Measurements from ENCODE around the gene THY1.
"Not testable (repeated sequence)": the region's sequence is repeated elsewhere in the genome, so short reads cannot be mapped to it uniquely, and the experiment has no call there.

The THY1 gene

DNA sequence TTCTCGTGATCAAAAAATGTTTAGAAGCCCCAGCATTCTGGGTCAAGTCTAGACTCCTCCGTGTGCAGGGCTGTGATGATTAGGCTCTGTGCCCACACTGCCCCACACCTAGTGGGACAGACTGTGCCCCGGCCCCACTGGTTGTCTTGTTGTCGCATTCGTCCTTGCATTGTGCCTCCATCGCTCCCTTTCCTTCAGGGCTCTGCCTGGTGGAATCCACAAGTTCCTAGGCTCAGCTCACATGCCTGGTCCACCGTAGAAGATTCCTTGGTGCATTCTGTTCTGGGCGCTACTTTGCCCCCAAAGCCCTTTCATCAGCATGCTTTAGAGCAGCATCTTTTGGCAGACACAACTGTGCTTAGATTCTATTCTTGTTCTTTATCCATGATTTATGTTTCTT, 23.5 kb upstream of the THY1 start:
- in situ Hi-C loops (cut with MboI; ENCODE audit: low sequenced_read_pairs): no loop called here

DNA sequence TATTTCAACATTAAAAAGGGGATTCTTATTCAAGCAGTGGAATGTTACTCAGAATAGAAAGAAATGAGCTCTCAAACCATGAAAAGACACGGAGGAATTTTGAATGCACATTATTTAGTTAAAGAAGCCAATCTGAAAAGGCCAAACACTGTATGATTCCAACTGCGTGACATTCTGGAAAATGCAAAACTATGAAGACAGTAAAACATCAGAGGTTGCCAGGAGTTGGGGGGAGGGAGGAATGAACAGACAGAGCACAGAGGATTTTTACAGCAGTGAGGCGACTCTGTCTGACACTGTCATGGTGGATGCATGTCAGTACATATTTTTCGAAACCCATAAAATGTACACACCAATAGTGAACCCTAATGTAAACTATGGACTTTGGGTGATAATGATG, 22.9 kb upstream of the THY1 start:
- in situ Hi-C loops (cut with MboI; ENCODE audit: low sequenced_read_pairs): no loop called here

DNA sequence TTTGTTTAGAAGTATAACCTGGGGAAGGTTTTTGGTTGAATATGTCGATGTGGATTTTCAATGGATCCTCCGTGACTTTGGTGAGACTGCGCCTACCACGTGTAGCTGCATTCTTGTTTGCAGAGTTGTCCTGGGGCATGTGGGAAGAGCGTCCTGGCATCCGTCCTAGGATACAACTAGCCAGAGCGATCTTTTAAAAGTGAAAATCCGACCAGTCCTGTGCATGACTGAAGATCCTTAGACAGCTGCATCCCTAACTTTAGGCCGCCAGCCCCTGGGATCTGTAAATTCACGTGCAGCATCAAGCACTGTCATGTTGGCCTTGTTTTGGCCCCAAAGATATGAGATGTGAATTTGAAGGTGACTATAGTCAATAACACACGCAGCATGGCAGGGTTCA, 22.4 kb upstream of the THY1 start:
- in situ Hi-C loops (cut with MboI; ENCODE audit: low sequenced_read_pairs): no loop called here

DNA sequence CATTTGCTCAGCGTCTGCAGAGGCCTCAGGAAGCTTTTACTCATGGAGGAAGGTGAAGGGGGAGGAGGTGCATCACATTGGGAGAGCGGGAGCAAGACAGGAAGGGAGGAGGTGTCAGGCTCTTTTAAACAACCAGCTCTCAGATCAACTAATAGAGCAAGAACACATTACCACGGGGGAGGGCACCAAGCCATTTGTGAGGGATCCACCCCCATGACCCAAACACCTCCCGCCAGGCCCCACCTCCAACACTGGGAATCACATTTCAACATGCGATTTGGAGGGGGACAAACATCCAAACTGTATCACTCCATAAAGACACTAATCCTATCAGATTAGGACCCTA, 18.9 kb upstream of the THY1 start:
- in situ Hi-C loops (cut with MboI; ENCODE audit: low sequenced_read_pairs): no loop called here

DNA sequence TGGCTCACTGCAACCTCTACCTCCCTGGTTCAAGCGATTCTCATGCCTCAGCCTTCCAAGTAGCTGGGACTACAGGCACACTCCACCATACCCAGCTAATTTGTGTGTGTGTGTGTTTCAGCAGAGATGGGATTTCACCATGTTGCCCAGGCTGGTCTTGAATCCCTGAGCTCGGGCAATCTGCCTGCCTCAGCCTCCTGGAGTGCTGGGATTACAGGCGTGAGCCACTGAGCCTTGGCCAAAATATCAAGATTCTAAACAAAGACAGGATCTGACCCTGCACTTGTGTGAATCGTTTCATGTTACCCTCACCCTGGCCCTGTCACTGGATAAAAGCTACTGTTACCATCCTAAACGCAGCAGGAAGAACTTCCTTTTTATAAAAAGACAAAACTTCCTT, 15.6 kb upstream of the THY1 start:
- in situ Hi-C loops (cut with MboI; ENCODE audit: low sequenced_read_pairs): no loop called here

DNA sequence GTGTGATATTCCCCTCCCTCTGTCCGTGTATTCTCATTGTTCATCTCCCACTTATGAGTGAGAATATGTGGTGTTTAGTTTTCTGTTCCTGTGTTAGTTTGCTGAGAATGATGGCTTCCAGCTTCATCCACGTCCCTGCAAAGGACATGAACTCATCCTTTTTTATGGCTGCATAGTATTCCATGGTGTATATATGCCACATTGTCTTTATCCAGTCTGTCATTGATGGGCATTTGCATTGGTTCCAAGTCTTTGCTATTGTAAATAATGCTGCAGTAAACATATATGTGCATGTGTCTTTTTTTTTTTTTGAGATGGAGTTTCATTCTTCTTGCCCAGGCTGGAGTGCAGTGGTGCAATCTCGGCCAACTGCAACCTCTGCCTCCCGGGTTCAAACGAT, 14.5 kb upstream of the THY1 start:
- in situ Hi-C loops (cut with MboI; ENCODE audit: low sequenced_read_pairs): not testable (repeated sequence)

DNA sequence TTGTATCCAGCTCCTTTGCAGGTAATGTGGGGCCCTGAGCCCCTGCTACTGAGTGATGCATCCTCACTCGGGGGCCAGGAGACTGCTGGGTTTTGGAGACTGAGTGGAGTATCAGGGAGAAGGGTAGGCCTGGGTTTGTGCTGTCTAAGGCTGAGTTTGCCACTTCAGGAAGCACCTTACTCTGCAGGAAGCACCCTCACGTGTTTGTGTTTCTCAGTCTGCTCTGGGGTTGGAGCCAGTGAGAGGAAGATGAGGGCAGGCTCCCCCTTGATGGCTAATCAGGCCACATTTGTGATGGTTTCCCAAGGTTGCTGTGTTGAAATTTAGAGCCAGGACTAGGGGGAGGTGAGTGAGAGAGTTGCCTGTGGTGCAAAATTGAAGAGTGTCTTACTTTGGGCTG, 13.7 kb upstream of the THY1 start:
- in situ Hi-C loops (cut with MboI; ENCODE audit: low sequenced_read_pairs): no loop called here

DNA sequence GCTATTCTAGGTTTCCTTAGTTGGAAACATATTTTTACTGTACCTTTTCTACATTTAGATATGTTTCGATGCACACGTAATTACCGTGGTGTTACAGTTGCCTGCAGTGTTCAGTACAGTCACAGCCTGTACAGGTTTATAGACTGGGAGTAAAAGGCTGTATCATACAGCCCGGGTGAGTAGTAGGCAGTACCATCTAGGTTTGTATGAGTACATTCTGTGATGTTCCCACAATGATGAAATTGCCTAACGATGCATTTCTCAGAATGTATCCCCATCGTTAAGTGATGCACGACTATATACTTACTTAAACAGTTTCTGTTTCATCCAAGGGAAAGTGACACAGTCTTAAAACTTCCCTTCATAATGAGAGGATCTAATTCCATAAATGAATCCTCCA, 13.1 kb upstream of the THY1 start:
- in situ Hi-C loops (cut with MboI; ENCODE audit: low sequenced_read_pairs): no loop called here

DNA sequence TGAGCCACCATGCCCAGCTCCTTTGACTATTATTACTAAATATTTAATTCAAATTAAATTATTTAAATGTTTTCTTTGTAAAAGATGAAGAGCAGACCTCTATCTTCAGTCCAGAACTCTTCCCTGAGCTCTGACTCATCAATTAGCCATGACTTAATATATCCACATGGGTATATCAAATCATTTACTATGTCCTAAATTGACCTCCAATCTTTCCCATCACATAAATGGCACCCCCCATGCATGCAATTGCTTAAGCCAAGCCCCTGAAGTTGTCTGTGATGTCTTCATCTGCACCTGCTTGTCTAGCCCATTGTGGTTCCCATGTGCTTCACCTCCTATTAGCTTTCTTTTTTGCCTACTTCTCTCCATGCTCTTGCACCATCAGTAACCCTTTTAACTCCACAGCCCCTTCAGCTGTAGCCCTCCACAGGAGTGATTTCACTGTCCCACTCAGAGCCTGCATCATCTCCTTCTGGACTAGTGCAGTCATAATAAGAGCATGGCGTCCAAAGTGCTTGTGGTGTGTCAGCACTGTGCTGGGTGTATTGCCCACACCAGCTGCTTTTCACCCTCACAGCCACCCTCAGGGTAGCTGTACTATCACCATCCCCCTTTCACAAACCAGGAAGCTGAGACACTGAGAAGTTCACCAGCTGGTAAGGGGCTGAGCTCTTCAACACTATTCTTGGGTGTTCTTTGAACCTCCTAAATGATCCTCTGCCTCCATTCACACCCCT, 11.8 kb upstream of the THY1 start:
- in situ Hi-C loops (cut with MboI; ENCODE audit: low sequenced_read_pairs): no loop called here

DNA sequence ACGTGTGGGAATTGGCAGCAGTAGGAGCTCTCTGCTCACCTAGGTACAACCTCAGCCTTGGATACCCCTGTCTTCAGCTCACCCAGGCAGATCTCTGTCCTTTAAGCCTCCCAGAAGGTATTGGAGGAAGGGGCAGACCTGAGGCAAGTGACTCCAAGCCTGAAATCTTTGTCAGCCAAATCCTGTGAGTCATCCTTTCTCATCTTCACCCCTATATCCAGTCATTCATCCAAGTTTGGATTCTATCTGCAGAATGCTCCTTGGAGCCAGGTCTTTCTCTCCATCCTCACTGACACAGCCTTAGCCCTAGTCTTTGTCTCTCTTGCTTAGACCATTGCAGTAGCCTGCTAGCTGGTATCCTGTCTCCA, 10.4 kb upstream of the THY1 start:
- in situ Hi-C loops (cut with MboI; ENCODE audit: low sequenced_read_pairs): no loop called here

DNA sequence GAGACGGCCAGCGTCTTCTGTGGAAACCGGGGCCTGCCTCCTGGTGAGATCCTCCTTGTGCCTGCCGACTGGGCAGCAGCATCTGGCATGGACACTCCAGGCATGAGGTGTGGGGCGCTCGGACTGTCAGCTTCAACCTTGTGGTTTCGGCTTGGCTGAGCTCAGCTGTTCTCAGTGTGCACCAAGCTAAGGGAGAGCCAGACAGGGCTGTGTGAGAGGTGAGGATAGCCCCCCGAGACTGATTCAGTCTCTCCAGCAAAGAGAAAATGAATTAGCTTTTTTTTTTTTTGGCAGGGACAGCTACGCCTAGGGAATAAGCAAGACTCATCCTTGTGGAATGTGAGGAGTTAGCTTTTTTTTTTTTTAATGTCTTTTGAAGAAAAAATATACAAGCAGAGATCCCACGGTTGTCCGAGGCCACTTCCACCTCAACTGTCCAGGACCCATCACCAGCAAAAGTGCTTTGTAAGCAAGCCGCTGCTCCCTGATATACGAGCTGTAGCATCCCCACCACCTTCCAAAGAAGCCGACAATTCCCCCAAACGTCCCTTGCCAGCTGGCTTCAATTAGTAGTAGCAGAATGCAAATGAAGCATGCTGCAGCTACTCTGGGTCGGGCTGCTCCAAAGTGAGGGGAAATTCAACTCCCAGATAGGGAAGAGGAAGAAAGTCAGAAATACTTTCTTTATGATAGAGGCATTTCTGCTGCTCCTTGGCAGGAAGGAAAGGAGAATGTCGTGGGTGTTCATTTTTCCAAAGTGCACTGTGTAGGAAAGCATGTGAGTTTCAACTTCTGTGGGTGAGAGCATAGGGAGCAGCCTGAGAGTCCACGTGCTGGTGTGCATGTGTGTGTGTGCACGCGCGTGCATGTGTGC, 9.7 kb upstream of the THY1 start:
- in situ Hi-C loops (cut with MboI; ENCODE audit: low sequenced_read_pairs): no loop called here

DNA sequence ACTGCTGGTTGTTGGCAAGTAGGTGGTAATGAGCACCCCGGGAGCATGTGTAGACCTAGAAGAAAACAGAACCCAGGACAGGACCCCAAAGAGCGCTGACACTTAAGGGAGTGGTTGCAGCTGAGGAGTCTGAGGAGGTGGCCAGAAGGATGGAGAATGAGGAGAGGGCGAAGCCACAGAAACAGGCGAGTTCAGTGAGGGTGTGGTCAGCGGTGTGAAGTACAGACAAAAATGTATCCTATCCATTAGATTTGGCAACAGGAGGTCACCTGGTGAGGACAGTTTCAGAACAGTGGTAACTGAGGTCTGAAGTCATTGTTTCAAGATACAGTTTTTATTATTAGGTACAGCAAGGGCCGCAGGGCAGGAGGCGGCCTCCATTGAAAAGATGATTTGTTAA, 8.6 kb upstream of the THY1 start:
- in situ Hi-C loops (cut with MboI; ENCODE audit: low sequenced_read_pairs): no loop called here

DNA sequence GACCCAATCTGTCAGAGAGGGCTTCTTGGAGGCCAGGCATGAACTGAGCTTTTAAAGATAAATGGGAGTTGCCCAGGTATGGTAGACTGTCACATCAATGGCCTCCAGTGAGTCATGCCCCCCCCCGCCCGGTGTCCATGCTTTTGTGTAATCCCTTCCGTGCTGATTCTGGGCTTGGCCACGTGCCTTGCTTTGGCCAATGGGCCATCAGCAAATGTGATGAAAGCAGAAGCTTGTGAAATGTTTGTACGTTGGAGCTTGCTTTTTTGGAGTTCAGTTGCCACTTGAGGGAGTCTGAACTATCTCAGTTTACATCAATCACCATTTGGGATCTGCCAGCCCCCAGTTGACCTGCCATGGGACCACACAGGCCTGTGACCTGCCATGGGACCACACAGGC, 4.3 kb upstream of the THY1 start:
- in situ Hi-C loops (cut with MboI; ENCODE audit: low sequenced_read_pairs): no loop called here

DNA sequence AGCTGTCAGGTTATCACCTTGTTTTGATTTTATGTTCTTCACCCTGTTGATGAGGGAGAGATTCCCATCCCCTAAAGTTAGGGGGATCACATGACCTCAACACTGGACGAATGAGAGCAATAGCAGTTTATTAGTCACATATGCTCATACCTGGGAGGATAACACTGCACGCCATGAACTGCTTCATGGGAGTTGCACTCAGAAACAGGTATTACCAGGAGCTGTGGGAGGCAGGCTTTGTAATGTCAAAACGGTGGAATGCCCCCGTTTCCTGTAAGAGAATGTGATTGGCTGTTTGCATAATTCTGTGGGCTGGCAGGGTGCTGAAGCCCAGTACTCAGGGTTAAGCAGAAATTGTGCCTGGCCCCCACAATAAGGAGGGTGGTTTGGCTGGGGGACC, 3.2 kb upstream of the THY1 start:
- in situ Hi-C loops (cut with MboI; ENCODE audit: low sequenced_read_pairs): no loop called here

DNA sequence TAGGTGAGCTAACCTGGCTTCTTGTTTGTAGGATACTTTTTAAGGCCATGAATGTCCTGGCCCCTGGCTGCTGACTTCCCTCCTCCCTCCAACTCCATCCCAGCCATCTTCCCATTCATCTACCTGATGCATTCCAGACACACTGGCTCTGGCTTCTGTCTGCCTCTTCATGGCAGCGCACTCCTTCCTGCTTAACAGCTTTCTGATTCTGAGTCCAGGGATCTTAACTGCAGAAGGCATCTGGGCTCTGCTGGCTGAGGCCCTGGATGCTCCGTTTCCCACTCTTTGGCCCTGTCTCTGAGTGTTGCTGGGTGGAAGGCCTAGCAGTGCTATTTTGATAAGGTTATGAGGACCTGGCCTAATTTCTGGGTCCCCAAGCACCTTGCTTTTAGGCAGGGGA, 1.8 kb upstream of the THY1 start:
- in situ Hi-C loops (cut with MboI; ENCODE audit: low sequenced_read_pairs): no loop called here

DNA sequence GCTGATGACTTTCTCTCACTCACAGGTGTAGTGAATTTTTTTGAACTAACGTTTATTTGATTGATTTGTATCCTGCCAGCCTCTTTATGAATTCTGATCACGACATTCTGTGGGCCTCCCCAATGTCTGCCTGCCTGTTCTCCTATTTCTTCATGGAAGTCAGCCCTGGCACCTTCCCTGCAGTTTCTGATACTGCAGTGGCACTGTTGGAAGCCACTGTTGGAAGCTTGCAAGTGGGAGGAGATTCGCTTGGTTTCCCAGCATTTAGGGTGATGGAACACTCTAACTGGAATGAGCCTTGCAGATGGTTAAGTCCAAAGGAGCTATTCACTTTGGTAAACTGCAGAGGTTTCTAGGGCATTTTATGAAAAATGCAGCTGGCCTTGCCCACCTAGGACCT, 1.3 kb upstream of the THY1 start:
- in situ Hi-C loops (cut with MboI; ENCODE audit: low sequenced_read_pairs): no loop called here

DNA sequence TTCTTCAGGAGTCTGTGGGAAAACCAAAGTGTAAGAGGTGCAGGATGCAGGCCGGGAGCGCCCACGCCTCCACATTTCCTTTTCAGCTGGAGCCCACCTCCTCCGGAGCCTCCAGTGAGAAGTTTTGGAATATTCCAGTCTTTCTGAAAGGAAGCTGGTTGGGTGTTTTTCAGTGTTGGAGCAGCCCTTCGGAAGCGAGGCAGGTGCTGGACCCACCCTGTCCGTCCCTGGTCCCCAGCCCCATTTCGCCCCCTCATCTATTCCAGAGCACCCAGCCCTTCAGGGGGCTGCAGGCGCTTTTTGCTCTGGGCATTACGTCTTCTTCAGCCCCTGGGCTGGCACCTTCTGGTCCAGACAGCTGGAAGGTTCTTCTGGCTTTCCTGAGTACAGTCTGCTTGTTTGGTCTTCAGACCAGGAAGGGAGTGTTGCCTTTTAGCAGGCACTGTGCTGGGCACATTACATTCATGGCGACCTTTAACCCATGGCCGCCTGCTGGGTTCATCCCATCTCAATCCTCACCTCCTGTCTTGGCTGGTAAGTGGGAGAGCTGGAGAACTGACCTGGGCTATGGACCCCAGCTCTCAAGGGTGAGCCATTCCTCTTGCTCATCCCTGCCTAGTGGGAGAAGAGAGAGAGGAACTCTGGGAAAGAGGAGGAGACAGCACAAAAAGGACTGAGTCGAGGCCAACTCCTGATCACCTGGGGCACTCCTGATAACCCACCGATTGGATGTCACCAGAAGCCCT, 710 bp upstream of the THY1 start:
- in situ Hi-C loops (cut with MboI; ENCODE audit: low sequenced_read_pairs): no loop called here

DNA sequence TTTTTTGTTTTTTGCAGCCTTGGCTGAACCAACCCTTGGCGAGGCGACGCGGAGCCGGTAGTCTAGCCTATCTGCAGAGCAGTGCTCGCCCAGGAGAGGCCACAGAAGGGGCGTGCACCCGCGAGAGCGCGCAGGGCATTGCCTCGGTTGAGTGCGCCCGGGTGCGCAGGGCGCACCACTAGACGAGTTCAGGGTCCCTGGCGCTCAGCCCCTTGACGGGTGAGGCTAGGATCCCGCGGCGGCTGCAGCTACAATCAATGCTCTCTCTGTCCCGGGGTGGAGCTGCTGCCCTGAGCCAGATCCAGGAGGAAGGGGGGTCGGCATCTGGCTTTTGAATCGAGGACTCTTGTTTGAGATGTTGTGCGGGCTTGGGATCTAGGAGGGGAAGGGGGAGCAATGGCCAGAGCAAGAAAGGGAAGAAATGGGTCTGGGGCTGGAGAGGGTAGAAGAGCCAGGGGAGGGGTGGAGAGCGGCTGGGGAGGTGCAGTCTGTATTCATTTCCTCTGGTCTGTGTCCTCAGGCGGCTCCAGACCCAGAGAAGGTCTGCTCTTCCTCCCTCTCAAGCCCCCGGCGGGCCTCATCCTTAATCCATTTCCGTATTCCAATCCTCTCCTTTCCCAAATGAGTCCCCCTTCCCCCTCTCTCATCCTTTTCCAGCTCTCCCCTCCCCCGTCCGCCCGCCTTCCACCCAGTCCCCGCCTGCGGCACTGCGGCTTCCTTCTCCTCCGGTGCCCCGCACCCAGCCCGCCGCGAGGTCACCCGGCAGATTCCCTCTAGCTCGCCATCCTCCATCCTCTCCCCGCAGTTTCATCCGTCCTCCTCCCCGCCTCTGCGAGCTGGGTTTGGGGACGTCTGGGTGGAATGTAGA, 797 bp downstream of the THY1 start:
- in situ Hi-C loops (cut with MboI; ENCODE audit: low sequenced_read_pairs): no loop called here

DNA sequence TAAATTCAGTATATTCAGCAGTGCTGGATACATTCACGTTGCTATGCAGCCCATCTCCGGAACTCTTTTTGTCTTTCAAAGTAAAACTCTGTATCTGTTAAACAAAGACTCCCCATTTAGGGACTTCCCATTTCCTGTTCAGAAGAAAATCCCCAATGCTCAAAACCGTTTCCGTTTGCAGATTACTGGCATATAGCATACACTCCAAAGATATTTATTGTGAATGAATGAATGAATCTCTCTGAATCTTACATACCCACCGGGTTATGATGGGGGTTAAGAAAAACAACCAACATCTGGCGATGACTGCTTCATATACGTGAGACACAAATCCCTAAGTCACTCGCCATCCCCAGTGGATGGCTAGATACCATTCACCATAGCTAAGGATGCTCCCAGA, 1.6 kb downstream of the THY1 start:
- in situ Hi-C loops (cut with MboI; ENCODE audit: low sequenced_read_pairs): no loop called here

DNA sequence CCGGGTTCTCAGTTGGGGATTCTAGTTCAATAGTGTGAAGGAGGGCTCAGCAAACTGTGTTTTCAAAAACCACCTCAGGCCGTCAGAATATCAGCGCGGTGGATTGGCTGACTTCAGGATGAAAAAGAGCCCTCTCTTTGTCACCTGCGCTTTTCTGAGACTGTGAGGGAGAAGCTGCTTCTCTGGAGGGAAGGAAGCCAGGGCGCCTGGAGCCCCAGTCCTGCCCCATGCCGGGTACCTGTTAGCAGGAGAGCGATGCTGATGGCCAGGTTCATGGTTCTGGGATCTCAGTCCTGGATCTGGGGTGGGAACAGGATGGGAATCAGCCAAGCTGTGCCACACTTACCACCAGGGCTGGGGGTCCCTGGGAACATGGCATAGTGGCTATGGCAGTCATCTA, 2.3 kb downstream of the THY1 start:
- in situ Hi-C loops (cut with MboI; ENCODE audit: low sequenced_read_pairs): no loop called here
